WTC11 (cell line): ENCODE results near the gene TYSND1.

Experiments
- CREB1 ChIP-seq: sonication (generic); formaldehyde crosslinking; IDR thresholded peaks from 2 replicates; pipeline ENCODE4 v1.8.0; 2023; ENCODE audit warnings: mild to moderate bottlenecking, missing genetic modification reagents
- CREM ChIP-seq: sonication (generic); formaldehyde crosslinking; IDR thresholded peaks from 2 replicates; pipeline ENCODE4 v1.8.1; 2022; ENCODE audit warnings: mild to moderate bottlenecking, missing genetic modification reagents, moderate library complexity
- CTCF ChIP-seq: fragments of 200-600 bp; IDR thresholded peaks from 2 replicates; pipeline ENCODE4 v1.8.0; 2022; ENCODE audit warnings: antibody characterized with exemption
- E2F4 ChIP-seq: sonication (generic); formaldehyde crosslinking; IDR thresholded peaks from 2 replicates; pipeline ENCODE4 v1.8.1; 2022; ENCODE audit warnings: low read depth, mild to moderate bottlenecking, moderate library complexity, missing genetic modification reagents, borderline replicate concordance
- ESRRA ChIP-seq: sonication (generic); formaldehyde crosslinking; IDR thresholded peaks from 2 replicates; pipeline ENCODE4 v1.8.1; 2022; ENCODE audit warnings: mild to moderate bottlenecking, missing genetic modification reagents, borderline replicate concordance
- KAT7 ChIP-seq: sonication (generic); formaldehyde crosslinking; IDR thresholded peaks from 2 replicates; pipeline ENCODE4 v1.8.1; 2023; ENCODE audit warnings: missing genetic modification reagents, mild to moderate bottlenecking, borderline replicate concordance
- NR2C2 ChIP-seq: sonication (generic); formaldehyde crosslinking; IDR thresholded peaks from 2 replicates; pipeline ENCODE4 v1.8.0; 2022; ENCODE audit warnings: mild to moderate bottlenecking, missing genetic modification reagents
- SP1 ChIP-seq: sonication (generic); formaldehyde crosslinking; conservative IDR thresholded peaks from 2 replicates; pipeline ENCODE4 v1.8.1; 2022; ENCODE audit warnings: missing genetic modification reagents
- TEAD4 ChIP-seq: sonication (generic); formaldehyde crosslinking; IDR thresholded peaks from 2 replicates; pipeline ENCODE4 v1.8.0; 2022; ENCODE audit warnings: mild to moderate bottlenecking, missing genetic modification reagents
- ZNF232 ChIP-seq: sonication (generic); formaldehyde crosslinking; IDR thresholded peaks from 2 replicates; pipeline ENCODE4 v1.8.0; 2022; ENCODE audit warnings: mild to moderate bottlenecking, missing genetic modification reagents
- TF ChIP-seq, protein P1 (sequence below): sonication (generic); formaldehyde crosslinking; IDR thresholded peaks from 2 replicates; pipeline ENCODE4 v1.8.1; 2023; ENCODE audit warnings: mild to moderate bottlenecking, missing genetic modification reagents, moderate library complexity

DNA sequence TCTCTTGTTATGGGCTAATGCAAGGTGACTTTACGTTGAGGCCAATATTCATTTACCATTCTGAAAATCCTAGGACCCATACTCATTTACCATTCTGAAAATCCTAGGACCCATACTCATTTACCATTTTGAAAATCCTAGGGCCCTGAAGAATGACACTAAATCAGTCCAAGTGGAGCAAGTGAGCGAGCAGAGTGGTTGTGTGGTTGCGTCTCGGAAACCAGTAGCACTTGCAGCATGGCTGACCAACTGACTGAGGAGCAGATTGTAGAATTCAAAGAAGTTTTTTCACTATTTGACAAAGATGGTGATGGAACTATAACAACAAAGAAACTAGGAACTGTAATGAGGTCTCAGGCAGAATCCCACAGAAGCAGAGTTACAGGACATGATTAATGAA is 16.9 kb upstream of the TYSND1 start:
- TF ChIP-seq TEAD4 (CRISPR knock-in tag) = no peak
- no peak for TF ChIP-seq CTCF
- no peak for TF ChIP-seq ESRRA (CRISPR knock-in tag)
- TF ChIP-seq CREB1 (CRISPR knock-in tag) = no peak
- TF ChIP-seq SP1 (CRISPR knock-in tag) = no peak
- TF ChIP-seq E2F4 (CRISPR knock-in tag) = no peak
- TF ChIP-seq ZNF232 = no peak
- TF ChIP-seq, protein P1, sequence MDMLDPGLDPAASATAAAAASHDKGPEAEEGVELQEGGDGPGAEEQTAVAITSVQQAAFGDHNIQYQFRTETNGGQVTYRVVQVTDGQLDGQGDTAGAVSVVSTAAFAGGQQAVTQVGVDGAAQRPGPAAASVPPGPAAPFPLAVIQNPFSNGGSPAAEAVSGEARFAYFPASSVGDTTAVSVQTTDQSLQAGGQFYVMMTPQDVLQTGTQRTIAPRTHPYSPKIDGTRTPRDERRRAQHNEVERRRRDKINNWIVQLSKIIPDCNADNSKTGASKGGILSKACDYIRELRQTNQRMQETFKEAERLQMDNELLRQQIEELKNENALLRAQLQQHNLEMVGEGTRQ (CRISPR knock-in tag) = no peak
- no peak for TF ChIP-seq KAT7 (CRISPR knock-in tag)
- TF ChIP-seq NR2C2 (CRISPR knock-in tag) = no peak
- TF ChIP-seq CREM (CRISPR knock-in tag) = no peak
